Measurements from ENCODE around the gene TTL. TPM values are rescaled to one million over a fixed set of nuclear protein-coding genes. Genes with fewer than 3 reads are reported as not detected.
A peak's percentile ranks its signal among the peaks of the same experiment; 100 is the strongest.
"Not testable (repeated sequence)": the region's sequence is repeated elsewhere in the genome, so short reads cannot be mapped to it uniquely, and the experiment has no call there.

Gene TTL
- 15.4 and 19.6 TPM in 2 replicates for polyA plus RNA-seq (2012; rRNA removed)
- polyA plus RNA-seq (2012; cell fraction: cytosol; rRNA removed), result 20.8 and 23.6 TPM in 2 replicates
- polyA plus RNA-seq (2012; cell fraction: nucleus; rRNA removed), result 30.4 and 41.0 TPM in 2 replicates

GRCh38 chr2:112481528-112482233, at the start of gene TTL:
TTL (plus strand) TSS chr2:112482156; CDS start chr2:112482345, 189 bp downstream.
- DNase-seq, result peak; percentile 92
- TF ChIP-seq POLR2AphosphoS5 (IDR thresholded peaks at IDR 0.05; ENCODE audit: low read depth, low read length) (0 out of 2 replicates have a peak, but pooled peaks have one; percentile 11), RXRA (IDR thresholded peaks at IDR 0.05; ENCODE audit: borderline replicate concordance, low read depth) (no peak), GABPA (IDR thresholded peaks at IDR 0.05; ENCODE audit: low read depth) (no peak), RAD21 (IDR thresholded peaks at IDR 0.05; ENCODE audit: low read length) (no peak), SIN3A (IDR thresholded peaks at IDR 0.05; ENCODE audit: borderline replicate concordance, low read depth, low read length) (0 out of 2 replicates have a peak, but pooled peaks have one; percentile 14), NFIC (IDR thresholded peaks at IDR 0.05; ENCODE audit: borderline replicate concordance) (peak; percentile 16; the same call in 1 of the 2 replicates)
- TF ChIP-seq, protein P1, sequence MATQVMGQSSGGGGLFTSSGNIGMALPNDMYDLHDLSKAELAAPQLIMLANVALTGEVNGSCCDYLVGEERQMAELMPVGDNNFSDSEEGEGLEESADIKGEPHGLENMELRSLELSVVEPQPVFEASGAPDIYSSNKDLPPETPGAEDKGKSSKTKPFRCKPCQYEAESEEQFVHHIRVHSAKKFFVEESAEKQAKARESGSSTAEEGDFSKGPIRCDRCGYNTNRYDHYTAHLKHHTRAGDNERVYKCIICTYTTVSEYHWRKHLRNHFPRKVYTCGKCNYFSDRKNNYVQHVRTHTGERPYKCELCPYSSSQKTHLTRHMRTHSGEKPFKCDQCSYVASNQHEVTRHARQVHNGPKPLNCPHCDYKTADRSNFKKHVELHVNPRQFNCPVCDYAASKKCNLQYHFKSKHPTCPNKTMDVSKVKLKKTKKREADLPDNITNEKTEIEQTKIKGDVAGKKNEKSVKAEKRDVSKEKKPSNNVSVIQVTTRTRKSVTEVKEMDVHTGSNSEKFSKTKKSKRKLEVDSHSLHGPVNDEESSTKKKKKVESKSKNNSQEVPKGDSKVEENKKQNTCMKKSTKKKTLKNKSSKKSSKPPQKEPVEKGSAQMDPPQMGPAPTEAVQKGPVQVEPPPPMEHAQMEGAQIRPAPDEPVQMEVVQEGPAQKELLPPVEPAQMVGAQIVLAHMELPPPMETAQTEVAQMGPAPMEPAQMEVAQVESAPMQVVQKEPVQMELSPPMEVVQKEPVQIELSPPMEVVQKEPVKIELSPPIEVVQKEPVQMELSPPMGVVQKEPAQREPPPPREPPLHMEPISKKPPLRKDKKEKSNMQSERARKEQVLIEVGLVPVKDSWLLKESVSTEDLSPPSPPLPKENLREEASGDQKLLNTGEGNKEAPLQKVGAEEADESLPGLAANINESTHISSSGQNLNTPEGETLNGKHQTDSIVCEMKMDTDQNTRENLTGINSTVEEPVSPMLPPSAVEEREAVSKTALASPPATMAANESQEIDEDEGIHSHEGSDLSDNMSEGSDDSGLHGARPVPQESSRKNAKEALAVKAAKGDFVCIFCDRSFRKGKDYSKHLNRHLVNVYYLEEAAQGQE (IDR thresholded peaks at IDR 0.05; ENCODE audit: low read depth, low read length), result no peak
- TF ChIP-seq, protein P2, sequence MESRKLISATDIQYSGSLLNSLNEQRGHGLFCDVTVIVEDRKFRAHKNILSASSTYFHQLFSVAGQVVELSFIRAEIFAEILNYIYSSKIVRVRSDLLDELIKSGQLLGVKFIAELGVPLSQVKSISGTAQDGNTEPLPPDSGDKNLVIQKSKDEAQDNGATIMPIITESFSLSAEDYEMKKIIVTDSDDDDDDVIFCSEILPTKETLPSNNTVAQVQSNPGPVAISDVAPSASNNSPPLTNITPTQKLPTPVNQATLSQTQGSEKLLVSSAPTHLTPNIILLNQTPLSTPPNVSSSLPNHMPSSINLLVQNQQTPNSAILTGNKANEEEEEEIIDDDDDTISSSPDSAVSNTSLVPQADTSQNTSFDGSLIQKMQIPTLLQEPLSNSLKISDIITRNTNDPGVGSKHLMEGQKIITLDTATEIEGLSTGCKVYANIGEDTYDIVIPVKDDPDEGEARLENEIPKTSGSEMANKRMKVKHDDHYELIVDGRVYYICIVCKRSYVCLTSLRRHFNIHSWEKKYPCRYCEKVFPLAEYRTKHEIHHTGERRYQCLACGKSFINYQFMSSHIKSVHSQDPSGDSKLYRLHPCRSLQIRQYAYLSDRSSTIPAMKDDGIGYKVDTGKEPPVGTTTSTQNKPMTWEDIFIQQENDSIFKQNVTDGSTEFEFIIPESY (IDR thresholded peaks at IDR 0.05; ENCODE audit: borderline replicate concordance, low read depth), result no peak
- TF ChIP-seq, protein P3, sequence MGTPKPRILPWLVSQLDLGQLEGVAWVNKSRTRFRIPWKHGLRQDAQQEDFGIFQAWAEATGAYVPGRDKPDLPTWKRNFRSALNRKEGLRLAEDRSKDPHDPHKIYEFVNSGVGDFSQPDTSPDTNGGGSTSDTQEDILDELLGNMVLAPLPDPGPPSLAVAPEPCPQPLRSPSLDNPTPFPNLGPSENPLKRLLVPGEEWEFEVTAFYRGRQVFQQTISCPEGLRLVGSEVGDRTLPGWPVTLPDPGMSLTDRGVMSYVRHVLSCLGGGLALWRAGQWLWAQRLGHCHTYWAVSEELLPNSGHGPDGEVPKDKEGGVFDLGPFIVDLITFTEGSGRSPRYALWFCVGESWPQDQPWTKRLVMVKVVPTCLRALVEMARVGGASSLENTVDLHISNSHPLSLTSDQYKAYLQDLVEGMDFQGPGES (IDR thresholded peaks at IDR 0.05; ENCODE audit: low read depth, low read length), result no peak
- H3K9me2 ChIP-seq, result no peaks in the 10 kb centered on the region
- 2% methylated on average over 12 of the region's 82 CpGs for WGBS (ENCODE audit: low lambda C conversion rate)
- no peaks in the 10 kb centered on the region for H3K9me3 ChIP-seq
- ChIA-PET POLR2A (interaction anchor here (1.3 kb wide), 2 partner anchors 102 to 597 kb away, joined by 4 to 6 read pairs; no protein-coding TSS in a partner anchor), CTCF (interaction anchor here (0.5 to 3.3 kb wide), 21 partner anchors 12 to 576 kb away, joined by 3 to 22 read pairs (median 6); partner anchors contain the start of genes CHCHD5 and POLR1B)
- peak within 1 kb of the TSS; percentile 91 for H2AFZ ChIP-seq (ENCODE audit: low read depth)
- H3F3A ChIP-seq (replicated peaks; ENCODE audit: insufficient read depth), result peaks cover 30% of the 10 kb centered on the region
- peak within 1 kb of the TSS; percentile 98 for H3K4me2 ChIP-seq
- peak within 1 kb of the TSS; percentile 89 to 99 for H3K4me3 ChIP-seq (ENCODE audit: low read depth in 2 of 2, low read length in 1 of 2)
- peak within 1 kb of the TSS; percentile 88 to 90 for H3K27ac ChIP-seq (ENCODE audit: low read depth in 2 of 2, low read length in 1 of 2)
- H3K27me3 ChIP-seq (ENCODE audit: insufficient read depth), result no peaks in the 10 kb centered on the region
- H3K36me3 ChIP-seq (replicated peaks in 1 of 2; ENCODE audit: control insufficient read depth in 1 of 2, insufficient read depth in 2 of 2, low read length in 1 of 2), result peaks cover 8 to 10% of the 10 kb centered on the region in 2 experiments
- H4K20me1 ChIP-seq (ENCODE audit: insufficient read depth), result peaks cover 4% of the 10 kb centered on the region; the same call in 1 of the 2 replicates
- H3K4me1 ChIP-seq (ENCODE audit: control insufficient read depth in 1 of 2, insufficient read depth in 2 of 2, low read depth in 1 of 2, low read length in 1 of 2), result peaks cover 13 to 17% of the 10 kb centered on the region in 2 experiments; a peak in 3 of 4 replicates
- H3K9ac ChIP-seq, result peak within 1 kb of the TSS; percentile 94
- H3K79me2 ChIP-seq (ENCODE audit: insufficient read depth), result peaks cover 44% of the 10 kb centered on the region

DNA sequence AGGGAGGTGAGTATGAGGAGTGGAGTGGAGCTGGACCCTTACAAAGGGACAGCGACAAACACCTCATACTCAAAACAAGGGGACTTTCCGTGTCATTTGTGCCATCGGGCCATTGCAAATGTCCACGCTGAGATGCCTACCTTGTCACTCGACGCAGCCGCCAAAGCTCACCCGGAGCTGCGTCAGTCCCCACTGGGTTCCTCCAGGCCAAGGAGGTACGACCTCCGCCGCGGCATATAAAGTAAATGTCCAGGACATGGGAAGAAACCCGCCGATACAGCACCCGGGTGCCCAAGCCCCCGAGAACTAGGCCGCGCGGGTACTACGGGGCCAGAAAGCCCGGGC, 49.6 kb upstream of the TTL start:
- H3K9me3 ChIP-seq; H3K27ac ChIP-seq (ENCODE audit: low read depth in 2 of 2, low read length in 1 of 2); H3K79me2 ChIP-seq (ENCODE audit: insufficient read depth); H2AFZ ChIP-seq (ENCODE audit: low read depth); H3K36me3 ChIP-seq (replicated peaks in 1 of 2; ENCODE audit: control insufficient read depth in 1 of 2, insufficient read depth in 2 of 2, low read length in 1 of 2); H4K20me1 ChIP-seq (ENCODE audit: insufficient read depth); H3K4me2 ChIP-seq; POLR2A ChIA-PET; H3K9me2 ChIP-seq; H3F3A ChIP-seq (replicated peaks; ENCODE audit: insufficient read depth); DNase-seq; H3K4me1 ChIP-seq (ENCODE audit: control insufficient read depth in 1 of 2, insufficient read depth in 2 of 2, low read depth in 1 of 2, low read length in 1 of 2); H3K9ac ChIP-seq; H3K4me3 ChIP-seq (ENCODE audit: low read depth in 2 of 2, low read length in 1 of 2); H3K27me3 ChIP-seq (ENCODE audit: insufficient read depth); CTCF ChIA-PET: not testable (repeated sequence)
- 94% methylated on average over 3 of the region's 22 CpGs for WGBS (ENCODE audit: low lambda C conversion rate)

- CTCF ChIA-PET; POLR2A ChIA-PET; H2AFZ ChIP-seq (ENCODE audit: low read depth); H3K9ac ChIP-seq; H3K36me3 ChIP-seq (replicated peaks in 1 of 2; ENCODE audit: control insufficient read depth in 1 of 2, insufficient read depth in 2 of 2, low read length in 1 of 2); H3K9me2 ChIP-seq; H3K4me3 ChIP-seq (ENCODE audit: low read depth in 2 of 2, low read length in 1 of 2); H3K4me2 ChIP-seq; DNase-seq; H3K9me3 ChIP-seq; H3F3A ChIP-seq (replicated peaks; ENCODE audit: insufficient read depth); H3K79me2 ChIP-seq (ENCODE audit: insufficient read depth); H4K20me1 ChIP-seq (ENCODE audit: insufficient read depth); H3K4me1 ChIP-seq (ENCODE audit: control insufficient read depth in 1 of 2, insufficient read depth in 2 of 2, low read depth in 1 of 2, low read length in 1 of 2); H3K27me3 ChIP-seq (ENCODE audit: insufficient read depth); H3K27ac ChIP-seq (ENCODE audit: low read depth in 2 of 2, low read length in 1 of 2): not testable (repeated sequence)
- 100% methylated on average over 2 of the region's 98 CpGs for WGBS (ENCODE audit: low lambda C conversion rate)
Observed at GRCh38 chr2:112432735-112433479, 49.0 kb upstream of the TTL start.

Data from SK-N-SH (cell line).